GM19438 (cell line): ENCODE data around the gene PRR20G.
"Not testable (repeated sequence)": the region's sequence is repeated elsewhere in the genome, so short reads cannot be mapped to it uniquely, and the experiment has no call there.

Source experiments
- ATAC-seq: cut with Tn5 transposase; IDR thresholded peaks from one replicate; pipeline ENCODE4 v1.9.1; 2021; ENCODE audit warnings: low read depth; ENCODE audit not compliant: unreplicated experiment

PRR20G gene

GRCh38 chr3:127287840-127288239 is at the start of gene PRR20G:
TSS of gene PRR20G (minus strand) at chr3:127288046. CDS start at chr3:127287365, 681 bp downstream.
- no peak for ATAC-seq

GRCh38 chr3:127337001-127337400 is 49.2 kb upstream of the PRR20G start:
- ATAC-seq = no peak

- no peak for ATAC-seq
Observed at GRCh38 chr3:127336101-127336500, 48.3 kb upstream of the PRR20G start.

- ATAC-seq = no peak
Observed at GRCh38 chr3:127330385-127330784, 42.5 kb upstream of the PRR20G start.

- ATAC-seq = no peak
Observed at GRCh38 chr3:127329631-127330285, 41.9 kb upstream of the PRR20G start.

- ATAC-seq = no peak
Observed at GRCh38 chr3:127328421-127328820, 40.6 kb upstream of the PRR20G start.

- no peak for ATAC-seq
Observed at GRCh38 chr3:127326341-127326740, 38.5 kb upstream of the PRR20G start.

GRCh38 chr3:127325629-127325961 is 37.7 kb upstream of the PRR20G start:
- ATAC-seq = no peak

- ATAC-seq = no peak
Observed at GRCh38 chr3:127324913-127325628, 37.2 kb upstream of the PRR20G start.

- ATAC-seq = no peak
Observed at GRCh38 chr3:127324076-127324475, 36.2 kb upstream of the PRR20G start.

- no peak for ATAC-seq
Observed at GRCh38 chr3:127323581-127323980, 35.7 kb upstream of the PRR20G start.

- ATAC-seq = no peak
Observed at GRCh38 chr3:127321371-127321770, 33.5 kb upstream of the PRR20G start.

GRCh38 chr3:127320529-127321121 is 32.8 kb upstream of the PRR20G start:
- ATAC-seq = no peak

- ATAC-seq = no peak
Observed at GRCh38 chr3:127316685-127317084, 28.8 kb upstream of the PRR20G start.

- no peak for ATAC-seq
Observed at GRCh38 chr3:127312818-127313217, 25.0 kb upstream of the PRR20G start.

GRCh38 chr3:127308821-127309220 is 21.0 kb upstream of the PRR20G start:
- ATAC-seq = not testable (repeated sequence)

GRCh38 chr3:127307916-127308315 is 20.1 kb upstream of the PRR20G start:
- no peak for ATAC-seq

GRCh38 chr3:127307112-127307835 is 19.4 kb upstream of the PRR20G start:
- no peak for ATAC-seq

- ATAC-seq = no peak
Observed at GRCh38 chr3:127306361-127307111, 18.7 kb upstream of the PRR20G start.

- ATAC-seq = no peak
Observed at GRCh38 chr3:127305499-127306060, 17.7 kb upstream of the PRR20G start.
